ENCODE data around the gene FALEC.
A peak's percentile ranks its signal among the peaks of the same experiment; 100 is the strongest.

Gene FALEC

DNA sequence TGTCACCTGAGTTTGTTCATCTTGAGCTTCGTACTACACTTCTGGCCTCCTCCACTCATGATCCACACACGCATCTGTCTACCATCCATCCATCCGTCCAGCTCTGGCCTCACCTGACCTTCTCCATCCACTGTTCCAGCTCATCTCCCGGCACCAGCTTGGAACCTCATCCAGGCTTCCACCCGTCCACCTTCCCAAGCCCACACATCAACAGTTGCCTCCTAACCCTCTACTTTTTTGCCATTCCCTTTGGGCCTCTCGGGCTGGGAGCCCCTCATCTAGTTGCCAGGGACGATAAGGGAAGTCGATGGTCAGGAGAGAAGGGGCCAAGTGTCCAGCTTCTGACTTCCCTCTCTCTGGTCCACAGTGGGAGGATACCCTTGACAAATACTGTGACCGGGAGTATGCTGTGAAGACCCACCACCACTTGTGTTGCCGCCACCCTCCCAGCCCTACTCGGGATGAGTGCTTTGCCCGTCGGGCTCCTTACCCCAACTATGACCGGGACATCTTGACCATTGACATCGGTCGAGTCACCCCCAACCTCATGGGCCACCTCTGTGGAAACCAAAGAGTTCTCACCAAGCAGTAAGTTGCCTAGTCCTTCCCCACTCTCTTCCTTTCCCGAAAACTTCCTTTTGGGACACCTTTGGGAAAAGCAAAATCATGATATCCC is 3.4 kb upstream of the FALEC start:
- no peak for DNase-seq (ENCODE audit: low spot score)

DNA sequence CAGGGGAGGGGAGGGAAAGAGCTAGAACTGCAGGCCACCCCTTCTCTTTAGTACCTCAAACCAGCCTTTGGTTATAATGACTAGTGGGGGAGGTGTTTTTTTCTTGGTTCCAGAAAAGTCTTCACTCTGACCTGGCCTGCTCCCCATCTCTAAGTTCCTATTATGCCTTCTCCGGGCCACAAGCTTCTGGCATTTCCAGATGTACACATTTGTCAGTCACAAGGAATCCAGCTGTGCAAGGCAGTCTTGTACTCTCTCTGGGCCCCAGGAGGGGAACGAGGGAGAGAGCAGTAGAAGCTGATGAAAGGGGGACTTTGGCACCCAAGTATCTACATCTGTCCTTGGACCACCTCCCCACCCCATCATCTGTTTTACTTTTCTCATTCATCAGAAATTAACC is 2.7 kb upstream of the FALEC start:
- no peak for DNase-seq (ENCODE audit: low spot score)

DNA sequence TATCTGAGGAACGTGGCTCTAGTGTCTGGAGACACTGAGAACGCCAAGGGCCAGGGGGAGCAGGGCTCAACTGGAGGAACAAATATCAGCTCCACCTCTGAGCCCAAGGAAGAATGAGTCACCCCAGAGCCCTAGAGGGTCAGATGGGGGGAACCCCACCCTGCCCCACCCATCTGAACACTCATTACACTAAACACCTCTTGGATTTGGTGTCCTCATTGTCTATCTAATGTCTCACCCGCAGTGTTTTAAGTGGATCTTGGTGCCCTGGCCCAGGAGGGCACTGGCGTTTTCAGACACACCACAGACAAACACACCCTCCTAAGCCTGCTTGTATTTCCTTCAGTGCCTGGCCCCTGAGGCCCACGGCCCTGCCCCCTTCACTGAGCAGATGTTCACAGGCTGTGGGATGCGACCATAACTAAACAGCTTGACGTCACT is 2.2 kb upstream of the FALEC start:
- no peak for DNase-seq (ENCODE audit: low spot score)

DNA sequence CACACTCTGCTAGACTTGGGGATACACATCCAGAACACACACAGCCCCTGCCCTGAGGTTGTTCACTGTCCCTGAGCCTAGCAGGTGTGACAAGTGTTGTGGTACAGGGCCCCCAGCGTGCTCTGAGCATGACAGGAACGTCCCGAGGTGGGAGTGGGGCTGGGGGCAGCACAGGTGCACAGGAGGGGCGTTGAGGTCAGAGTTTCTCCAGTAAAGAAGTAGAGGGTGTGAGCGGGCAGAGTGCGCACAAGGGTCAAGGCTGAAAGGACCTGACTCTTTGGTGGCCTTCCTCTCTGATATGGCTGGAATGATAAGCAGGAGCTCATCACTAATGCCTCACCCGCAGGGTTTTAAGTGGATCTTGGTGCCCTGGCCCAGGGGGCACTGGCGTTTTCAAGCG is 1.3 kb upstream of the FALEC start:
- DNase-seq (ENCODE audit: low spot score): no peak

DNA sequence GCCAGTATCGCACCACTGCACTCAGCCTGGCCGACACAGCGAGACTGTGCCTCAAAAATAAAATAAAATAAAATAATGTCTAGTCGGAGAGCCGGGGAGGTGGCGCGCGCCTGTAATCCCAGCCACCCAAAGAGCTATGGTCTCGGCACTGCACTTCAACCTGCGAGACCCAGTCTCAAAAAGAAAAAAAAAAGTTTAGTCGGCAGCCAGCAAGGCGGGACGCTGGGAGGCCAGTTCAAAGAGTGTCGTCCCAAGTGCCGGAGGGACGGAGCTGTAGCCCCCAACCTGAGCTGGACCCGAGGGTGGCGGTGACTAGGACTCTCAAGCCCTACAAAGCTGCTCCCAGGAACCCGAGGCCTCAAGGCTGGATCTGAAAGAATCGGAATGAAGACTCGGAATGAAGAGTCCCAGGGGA is 632 bp upstream of the FALEC start:
- no peak for DNase-seq (ENCODE audit: low spot score)

DNA sequence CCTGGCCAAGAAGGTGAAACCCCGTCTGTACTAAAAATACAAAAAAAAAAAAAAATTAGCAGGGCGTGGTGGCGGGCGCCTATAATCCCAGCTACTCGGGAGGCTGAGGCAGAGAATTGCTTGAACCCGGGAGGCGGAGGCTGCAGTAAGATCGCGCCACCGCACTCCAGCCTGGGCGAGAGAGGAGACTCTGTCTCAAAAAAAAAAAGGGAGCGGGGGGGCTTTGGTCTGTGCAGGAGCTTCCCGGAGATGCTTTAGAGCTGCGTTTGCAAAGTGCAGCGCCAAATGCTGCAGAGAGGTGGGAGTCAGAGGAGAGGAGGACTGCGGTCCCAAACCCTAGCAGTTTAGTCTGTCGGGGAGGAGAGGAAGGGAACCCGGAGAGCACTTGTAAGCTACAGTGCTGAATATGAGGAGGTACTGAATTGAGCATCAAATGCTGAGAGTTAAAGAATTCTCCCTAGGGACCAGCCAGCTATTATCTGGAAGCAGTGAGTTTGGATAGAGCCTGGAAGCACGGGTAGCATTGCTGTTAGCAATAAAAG is 569 bp downstream of the FALEC start:
- peak; percentile 64 for DNase-seq (ENCODE audit: low spot score)

DNA sequence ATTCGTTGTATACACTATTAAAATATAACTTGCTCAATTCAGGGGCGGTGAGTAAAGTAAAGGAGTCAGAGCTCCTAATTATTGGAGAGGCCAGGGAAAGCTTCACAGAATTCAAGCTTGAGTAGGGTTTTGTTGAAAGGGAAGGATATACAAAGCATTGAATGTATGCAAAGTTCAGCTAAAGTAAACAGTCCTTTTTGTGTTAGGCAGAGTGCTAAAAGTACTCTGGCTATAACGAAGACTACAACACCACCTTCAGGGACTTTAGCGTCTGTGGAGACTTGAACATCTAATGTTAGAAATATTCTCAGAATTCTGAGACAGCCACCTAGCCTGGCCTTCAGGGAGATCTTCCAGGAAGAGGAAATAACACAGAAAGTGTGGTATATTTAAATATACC is 1.1 kb downstream of the FALEC start:
- DNase-seq (ENCODE audit: low spot score): peak; percentile 69

DNA sequence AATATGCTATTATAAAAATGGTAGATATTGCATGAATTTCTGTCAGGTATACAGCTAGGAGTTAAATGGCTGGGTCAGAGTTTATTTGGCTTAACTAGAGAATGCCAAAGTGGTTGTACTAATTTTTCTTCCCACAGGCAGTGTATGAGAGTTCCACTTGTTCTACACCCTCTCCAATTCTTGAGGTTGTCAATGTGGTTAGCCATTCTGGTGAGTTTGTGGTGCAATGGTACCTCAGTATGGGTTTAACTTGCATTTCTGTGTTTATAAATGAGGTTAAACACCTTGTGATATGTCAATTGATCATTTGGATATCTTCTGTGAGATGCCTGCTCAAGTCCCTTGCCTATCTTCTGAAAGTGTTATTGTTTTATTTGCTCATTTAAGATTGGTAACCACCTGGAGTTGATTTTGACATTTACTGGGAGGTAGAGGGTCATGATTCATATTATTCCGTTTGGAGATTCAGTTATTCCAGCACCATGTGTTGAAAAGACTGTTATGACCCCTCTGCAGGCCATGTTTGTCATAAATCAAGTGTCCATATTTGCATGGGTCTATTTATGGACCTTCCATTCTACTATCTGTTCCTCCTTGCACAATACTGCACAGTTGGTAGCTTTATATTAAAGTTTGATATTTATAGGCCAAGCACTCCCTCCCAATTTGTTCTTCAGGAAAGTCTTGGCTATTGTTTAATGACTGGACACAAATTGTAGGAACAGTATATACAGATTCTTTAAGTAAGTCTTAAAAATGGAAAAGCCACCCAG is 5.8 kb downstream of the FALEC start:
- DNase-seq (ENCODE audit: low spot score): no peak

DNA sequence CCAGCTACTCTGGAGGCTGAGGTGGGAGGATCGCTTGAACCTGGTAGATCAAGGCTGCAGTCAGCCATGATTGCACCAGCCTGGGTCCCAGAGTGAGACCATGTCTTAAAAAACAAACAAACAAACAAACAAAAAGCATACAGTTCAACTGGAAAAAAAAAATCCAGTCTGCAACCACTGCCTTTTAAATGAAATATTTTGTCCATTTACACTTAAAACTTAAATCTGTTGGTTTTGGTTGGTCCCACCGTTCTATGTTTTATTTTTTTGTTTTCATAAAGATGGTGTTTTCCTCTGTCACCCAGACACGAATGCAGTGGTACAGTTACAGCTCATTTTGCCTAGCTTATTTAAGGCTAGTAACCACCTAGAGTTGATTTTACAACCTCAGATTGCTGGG is 9.8 kb downstream of the FALEC start:
- DNase-seq (ENCODE audit: low spot score): no peak

DNA sequence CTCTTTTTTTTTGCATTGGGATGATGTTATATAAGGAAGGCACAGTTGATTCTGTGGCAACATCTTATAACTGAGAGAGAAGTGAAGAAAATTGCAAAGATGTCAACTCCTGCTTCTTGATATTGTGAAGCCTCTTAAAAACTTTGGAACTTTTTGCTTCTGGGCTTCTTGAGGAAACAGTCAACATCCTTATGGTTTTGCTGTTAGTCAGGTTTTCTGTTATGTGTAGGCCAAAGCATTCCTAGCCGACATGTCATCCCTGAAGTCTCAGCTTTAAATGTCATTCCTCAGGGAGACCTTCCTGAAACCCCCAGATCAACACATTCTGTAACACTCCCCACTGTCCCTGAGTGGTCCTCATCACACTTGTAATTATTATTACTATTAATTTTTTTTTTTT is 12.6 kb downstream of the FALEC start:
- no peak for DNase-seq (ENCODE audit: low spot score)

DNA sequence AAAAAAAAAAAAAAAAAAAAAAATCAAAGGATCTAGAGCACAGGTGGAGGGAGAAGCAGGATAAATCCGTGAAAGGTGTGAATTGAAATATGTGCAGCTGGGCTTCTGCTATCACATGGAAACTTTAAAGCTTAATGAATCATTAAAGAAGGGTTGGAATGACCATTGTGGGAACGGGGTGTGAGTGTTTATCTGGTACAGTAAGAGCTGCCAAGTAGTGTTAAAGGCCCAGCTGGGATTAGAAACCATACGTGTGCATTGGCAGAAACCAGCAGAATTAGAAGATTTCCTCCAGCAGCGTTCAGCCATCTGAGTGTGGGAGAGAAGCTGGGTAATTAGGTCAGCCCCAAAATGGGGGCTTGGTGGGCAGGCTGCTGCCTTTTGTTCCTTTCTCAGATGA is 13.5 kb downstream of the FALEC start:
- peak; percentile 51 for DNase-seq (ENCODE audit: low spot score)

DNA sequence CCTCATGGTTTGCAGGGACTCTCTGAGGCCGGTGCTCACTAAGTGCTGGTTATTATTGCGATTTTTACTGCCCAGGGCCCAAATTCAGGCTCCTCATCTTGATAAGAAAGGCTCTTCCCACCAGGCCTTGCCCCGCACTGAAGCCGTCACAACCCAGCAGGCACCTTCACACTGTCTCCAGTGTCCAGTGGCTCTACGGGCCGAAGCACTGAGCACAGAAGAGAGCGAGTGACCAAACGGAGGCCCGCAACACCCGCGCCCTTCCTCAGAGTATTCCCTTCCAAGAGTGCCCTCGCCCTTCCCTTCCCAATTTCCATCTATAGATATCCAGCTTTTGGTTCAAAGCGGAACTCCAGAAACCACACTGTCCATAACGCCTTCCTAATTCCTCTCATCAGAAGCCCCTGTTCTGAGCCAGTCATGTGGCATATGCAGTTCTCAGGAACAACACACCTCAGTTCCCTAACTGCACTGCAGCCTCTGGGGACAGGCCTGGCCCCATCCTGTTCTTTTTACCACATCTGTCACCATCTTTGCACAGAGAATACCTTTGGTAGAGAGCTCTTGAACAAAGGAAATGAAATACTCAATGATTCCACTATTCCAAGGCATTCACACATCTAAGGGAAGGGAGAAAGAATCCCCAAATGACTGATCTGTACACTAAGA is 15.1 kb downstream of the FALEC start:
- no peak for DNase-seq (ENCODE audit: low spot score)

DNA sequence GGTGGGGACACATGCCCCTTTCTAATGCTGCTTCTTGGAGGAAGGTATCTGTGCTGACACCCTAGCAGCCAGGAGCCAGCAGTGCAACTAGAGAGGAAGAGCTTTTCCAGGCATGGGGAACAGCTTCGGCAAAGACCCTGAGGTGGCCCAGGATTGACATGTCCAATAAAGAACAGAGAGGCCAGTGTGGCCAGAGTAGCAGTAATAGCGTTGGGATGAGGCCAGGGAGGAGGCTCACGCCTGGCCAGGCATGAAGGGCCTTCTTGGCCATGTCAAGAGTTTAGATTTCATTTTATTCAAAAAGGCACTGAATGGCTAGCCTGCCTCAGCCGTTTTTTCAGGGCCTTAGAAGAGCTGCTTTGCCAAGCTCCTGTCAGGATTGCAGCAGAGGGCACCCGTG is 17.3 kb downstream of the FALEC start:
- DNase-seq (ENCODE audit: low spot score): no peak

DNA sequence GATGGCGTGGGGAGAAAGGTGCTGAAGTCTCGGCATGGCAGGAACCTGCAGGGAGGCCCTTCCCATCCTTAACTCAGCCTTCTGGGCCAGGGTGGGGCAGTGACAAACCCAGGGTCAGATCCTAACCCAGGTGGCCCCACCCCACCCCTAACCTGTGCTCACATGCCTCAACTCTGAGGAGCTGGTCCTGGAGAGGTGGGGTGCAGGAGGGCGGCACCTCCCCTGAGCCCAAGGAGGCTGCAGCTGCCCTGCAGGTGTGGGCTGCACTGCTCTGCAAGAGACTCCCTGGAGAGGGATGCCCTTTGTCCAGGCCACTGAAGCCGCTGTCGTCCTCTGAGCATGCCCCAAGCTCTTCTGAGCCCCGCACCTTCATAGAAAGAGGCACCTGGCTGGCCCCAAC is 18.4 kb downstream of the FALEC start:
- DNase-seq (ENCODE audit: low spot score): no peak

DNA sequence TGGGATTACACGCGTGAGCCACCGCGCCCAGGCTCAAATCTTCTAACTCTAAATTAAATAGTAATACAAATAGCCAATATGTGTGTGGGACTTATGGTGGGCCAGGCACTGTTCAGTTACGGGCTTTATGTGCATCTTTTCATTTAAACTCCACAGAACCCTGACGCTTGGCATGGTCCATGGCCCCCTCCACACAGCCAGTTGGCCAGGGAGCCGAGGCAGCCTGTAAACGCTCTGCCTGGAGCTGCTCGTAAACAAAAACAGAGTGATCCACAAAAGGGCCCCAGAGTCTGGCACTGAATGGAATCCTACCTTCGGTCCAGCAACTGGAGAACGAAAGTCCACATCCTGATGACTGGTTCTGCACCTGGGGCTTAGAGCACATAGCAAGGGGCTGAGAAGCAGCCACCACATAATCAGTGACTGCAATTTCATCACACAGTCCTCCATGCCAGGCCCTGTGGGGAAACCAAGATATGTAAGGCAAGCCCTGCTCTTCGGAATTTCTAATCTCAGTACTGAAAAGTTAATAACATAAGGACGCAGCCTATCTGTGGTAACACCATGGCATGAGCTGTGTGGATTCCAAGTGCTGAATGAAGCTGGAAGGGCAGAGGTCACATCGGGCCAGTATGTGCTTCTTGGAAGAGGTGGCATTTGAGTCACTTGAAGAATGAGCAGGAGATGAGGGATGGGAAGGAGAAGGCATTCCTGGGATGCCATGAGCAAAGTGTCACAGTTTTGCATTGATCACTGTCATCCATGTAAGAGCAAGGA is 20.1 kb downstream of the FALEC start:
- DNase-seq (ENCODE audit: low spot score): no peak

DNA sequence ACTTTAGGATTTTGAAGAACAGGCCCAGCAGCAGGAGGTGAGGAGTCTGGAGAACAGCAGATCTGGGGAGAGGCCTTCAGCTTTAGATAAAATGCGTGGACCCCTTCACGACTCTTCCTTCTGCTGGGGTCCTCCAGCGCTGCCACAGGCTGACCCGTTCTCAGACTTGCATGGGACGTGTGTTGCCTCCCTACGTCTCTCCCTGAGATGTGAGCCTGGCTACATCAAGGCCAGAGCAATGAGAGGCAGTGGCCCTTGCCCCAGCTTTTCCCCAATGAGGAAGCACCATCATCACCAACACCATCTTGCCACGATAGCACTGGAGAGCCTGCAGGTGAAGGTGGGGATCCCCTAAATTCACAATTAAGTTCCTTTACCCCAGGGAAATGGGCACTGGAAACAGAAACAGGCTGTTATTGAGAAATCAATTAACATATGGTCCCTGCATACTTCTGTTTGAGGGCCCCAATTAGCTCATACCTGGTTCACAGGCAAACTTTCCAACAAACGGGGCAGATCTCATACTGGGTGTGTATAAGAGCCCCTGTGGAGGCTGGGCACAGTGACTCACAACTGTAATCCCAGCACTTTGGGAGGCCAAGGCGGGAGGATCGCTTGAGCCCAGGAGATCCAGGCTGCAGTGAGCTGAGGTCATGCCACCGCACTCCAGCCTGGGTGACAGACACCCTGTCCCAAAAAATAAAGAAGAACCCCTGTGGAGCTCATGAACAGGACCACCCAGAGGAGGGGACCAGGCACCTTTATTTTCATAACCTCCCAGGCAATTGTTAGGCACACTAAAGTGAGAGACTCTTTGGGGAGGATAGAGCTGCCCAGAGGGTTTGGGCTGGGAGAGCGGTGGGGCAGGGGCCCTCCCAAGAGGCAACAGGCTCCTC is 21.5 kb downstream of the FALEC start:
- no peak for DNase-seq (ENCODE audit: low spot score)

DNA sequence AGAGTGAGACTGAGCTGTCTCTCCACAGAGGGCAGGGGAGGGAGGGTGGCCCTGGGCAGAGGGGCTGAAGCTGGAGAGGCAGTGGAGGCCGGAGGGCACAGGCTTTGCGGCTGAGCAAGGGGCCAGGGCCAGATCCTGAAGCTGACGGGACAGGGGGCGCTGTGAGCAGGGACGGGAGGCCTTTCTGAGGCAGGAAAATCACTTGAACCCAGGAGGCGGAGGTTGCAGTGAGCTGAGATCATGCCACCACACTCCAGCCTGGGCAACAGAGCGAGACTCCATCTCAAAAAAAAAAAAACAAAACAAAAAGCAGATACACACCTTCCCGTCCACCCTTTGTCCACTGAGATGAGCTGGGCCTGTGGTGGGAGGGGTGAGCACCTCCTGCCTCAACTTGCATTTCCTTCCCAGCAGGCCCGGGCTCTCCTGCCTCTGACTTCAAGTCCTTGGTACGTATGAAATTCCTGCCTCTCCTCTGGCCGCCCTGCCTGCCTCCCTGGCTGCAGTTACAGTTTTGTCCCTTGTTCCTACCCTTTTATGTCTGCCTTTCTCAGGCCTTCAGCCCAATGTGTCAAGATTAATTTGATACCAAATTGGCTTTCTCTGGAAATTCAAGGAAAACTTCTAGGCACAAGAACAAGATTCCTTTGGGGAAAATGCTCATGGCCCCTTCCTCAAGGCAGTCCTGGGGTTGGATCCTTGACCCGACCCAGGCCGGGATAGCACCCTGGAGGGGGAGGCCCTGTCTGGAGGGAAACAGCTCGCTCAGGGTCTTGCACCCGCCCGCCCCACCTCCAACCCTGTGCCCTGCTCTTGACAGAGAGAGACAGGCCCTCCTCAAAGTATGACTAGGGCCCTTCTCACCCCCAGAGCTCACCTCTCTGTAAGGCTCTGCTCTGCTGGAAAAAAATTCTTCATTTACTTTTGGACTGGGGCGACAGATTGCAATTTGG is 22.5 kb downstream of the FALEC start:
- no peak for DNase-seq (ENCODE audit: low spot score)

DNA sequence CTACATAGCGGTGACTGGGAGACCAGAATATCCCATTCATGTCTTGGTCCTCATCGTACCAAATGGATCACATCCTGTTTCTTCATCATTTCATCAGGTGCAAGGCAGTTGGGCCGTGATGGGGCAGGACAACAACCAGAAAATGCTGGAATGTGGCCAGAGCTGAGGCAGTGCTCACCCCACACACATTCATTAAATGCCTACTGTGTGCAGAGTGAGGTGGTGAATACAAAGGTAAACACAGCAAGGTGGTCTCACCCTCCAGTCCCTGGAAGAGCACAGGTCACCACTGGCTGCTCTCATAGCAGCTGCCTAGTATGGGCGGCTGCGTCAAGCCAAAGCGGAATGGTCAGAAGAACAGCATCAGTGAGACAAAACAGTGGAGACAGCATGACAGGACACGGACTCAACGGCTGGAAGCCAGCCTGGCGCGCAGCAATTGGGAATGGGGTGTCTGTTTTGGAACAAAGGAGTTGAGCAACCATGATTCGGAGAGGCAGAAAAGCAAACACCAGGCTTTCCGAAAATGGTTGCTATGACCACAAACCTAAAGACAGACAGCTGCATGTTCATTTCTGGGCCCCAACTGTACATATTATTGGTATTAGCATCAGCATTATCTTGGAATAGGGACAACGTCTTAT is 28.1 kb downstream of the FALEC start:
- no peak for DNase-seq (ENCODE audit: low spot score)

DNA sequence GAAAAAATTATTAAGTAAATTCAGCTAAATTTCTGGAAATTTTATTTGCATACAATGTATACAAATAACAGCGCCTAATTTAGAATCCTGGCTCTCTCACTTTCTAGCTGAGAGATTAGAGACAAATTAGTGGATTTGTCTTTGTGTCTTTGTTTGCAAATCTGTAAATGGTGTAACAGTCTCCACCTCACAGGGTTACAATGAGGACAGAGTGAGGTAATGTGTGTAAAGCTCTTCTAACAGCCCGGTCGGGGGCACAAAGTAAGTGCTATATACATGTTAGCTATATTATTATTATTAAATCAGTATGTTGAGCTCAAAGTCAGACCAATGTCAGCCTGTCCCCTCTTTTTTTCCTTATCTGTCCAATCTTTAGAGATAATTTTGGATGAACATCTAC is 28.7 kb downstream of the FALEC start:
- DNase-seq (ENCODE audit: low spot score): no peak
